Neutrophil (primary cell): ENCODE measurements around the gene RPL27.

Experiments used
- H3K27ac ChIP-seq: fragments of 200-600 bp; sonication (generic); 2 replicates; pipeline ENCODE4 v1.5.1; 2016; ENCODE audit warnings: mild to moderate bottlenecking, moderate library complexity
- H3K27me3 ChIP-seq: fragments of 200-600 bp; sonication (generic); 2 replicates; pipeline ENCODE4 v1.6.0; 2016; ENCODE audit warnings: mild to moderate bottlenecking
- H3K36me3 ChIP-seq: fragments of 200-600 bp; sonication (generic); 2 replicates; pipeline ENCODE4 v1.5.1; 2017
- H3K4me1 ChIP-seq, 2 experiments: fragments of 200-600 bp in 1 of 2; sonication (generic) in 1 of 2; 1 replicate in 1 of 2; 2 replicates in 1 of 2; pipeline versions ENCODE4 v1.5.1 to v1.6.1; 2013 to 2016; ENCODE audit warnings: low read depth in 1 of 2, low read length in 1 of 2, mild to moderate bottlenecking in 1 of 2, moderate library complexity in 1 of 2; ENCODE audit not compliant: control insufficient read depth in 1 of 2, insufficient read depth in 1 of 2
- H3K4me3 ChIP-seq, 2 experiments: fragments of 200-600 bp in 1 of 2; sonication (generic) in 1 of 2; 1 replicate in 1 of 2; 2 replicates in 1 of 2; pipeline ENCODE4 v1.5.1; 2013 to 2016; ENCODE audit warnings: low read depth in 1 of 2, low read length in 1 of 2, mild to moderate bottlenecking in 1 of 2, moderate library complexity in 1 of 2
- H3K9me3 ChIP-seq: fragments of 200-600 bp; sonication (generic); 2 replicates; pipeline ENCODE4 v1.5.1; 2016
- TF ChIP-seq, protein P1 (sequence below): fragments of 200-600 bp; sonication (generic); IDR thresholded peaks from 2 replicates; pipeline ENCODE4 v1.5.1; 2016; ENCODE audit warnings: antibody characterized with exemption

Gene RPL27

DNA sequence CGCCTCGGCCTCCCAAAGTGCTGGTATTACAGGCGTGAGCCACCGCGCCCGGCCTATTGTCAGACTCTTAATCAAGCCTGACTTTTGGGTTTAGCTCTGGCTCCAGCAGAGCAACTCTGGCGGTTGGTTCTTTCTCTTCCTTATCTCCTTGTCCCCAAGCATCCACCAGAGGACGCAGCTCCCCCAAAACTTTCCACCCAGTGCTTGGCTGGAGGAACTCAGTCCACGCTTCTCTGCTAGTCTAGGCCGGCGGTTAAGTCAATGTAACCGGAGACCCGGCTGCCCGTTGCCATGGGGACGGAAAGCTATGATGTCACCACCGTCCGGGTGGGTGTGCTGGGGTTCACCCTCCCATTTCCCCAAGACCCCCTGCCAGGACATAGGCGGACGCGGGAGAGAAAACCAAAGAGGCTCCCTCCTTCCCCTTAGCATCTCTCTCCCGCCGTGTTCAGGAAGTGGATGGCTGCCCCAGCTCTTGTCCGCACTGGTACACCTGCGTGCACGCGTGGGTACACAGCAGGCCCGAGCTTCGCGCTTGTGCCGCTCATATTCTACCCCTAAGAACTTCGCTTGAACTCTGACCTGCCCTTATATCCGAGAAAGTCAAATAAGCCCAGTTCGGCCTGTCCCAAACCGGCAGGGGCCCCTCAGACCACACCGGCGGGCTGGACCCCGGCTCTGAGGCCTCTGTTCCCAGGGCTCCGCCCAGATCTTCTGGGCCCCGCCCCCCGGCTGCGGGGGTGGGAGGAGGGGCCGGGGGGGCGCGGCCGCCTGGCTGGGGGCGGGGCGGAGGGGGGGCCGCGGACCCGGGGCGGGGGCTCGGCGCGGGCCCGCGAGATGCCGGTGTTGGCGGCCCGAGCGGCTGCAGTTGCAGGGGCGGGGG is 26.4 kb downstream of the RPL27 start, which contains the start of gene RND2:
TSS of gene RND2 (plus strand) at position 825 of the 883 bp plus-strand sequence. CDS start 117 bp downstream, outside the sequence.
- peak within 1 kb of the TSS; percentile 63 for H3K4me3 ChIP-seq
- no peaks in the 10 kb centered on the region for H3K9me3 ChIP-seq
- H3K27ac ChIP-seq: peak within 1 kb of the TSS; percentile 59
- peaks cover 28% of the 10 kb centered on the region for H3K27me3 ChIP-seq
- no peaks in the 10 kb centered on the region for H3K36me3 ChIP-seq
- TF ChIP-seq, protein P1, sequence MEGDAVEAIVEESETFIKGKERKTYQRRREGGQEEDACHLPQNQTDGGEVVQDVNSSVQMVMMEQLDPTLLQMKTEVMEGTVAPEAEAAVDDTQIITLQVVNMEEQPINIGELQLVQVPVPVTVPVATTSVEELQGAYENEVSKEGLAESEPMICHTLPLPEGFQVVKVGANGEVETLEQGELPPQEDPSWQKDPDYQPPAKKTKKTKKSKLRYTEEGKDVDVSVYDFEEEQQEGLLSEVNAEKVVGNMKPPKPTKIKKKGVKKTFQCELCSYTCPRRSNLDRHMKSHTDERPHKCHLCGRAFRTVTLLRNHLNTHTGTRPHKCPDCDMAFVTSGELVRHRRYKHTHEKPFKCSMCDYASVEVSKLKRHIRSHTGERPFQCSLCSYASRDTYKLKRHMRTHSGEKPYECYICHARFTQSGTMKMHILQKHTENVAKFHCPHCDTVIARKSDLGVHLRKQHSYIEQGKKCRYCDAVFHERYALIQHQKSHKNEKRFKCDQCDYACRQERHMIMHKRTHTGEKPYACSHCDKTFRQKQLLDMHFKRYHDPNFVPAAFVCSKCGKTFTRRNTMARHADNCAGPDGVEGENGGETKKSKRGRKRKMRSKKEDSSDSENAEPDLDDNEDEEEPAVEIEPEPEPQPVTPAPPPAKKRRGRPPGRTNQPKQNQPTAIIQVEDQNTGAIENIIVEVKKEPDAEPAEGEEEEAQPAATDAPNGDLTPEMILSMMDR: peak; percentile 14
- peaks cover 40 to 42% of the 10 kb centered on the region in 2 experiments for H3K4me1 ChIP-seq

GRCh38 chr17:43025290-43025657 is 27.1 kb downstream of the RPL27 start:
- Histone ChIP-seq H3K36me3 (no peaks in the 10 kb centered on the region), H3K27ac (no peak overlapping the region), H3K9me3 (no peaks in the 10 kb centered on the region), H3K27me3 (peaks cover 28% of the 10 kb centered on the region), H3K4me3 (peak overlapping the region in 1 of 2 experiments; percentile 63), H3K4me1 (peaks cover 34 to 36% of the 10 kb centered on the region in 2 experiments)
- TF ChIP-seq, protein P1: no peak

GRCh38 chr17:43025766-43026537 is 27.7 kb downstream of the RPL27 start:
- TF ChIP-seq, protein P1: no peak
- no peak overlapping the region for H3K4me3 ChIP-seq
- peaks cover 28 to 29% of the 10 kb centered on the region in 2 experiments for H3K4me1 ChIP-seq

GRCh38 chr17:43026595-43026994 is 28.4 kb downstream of the RPL27 start:
- no peak overlapping the region for H3K27ac ChIP-seq
- peaks cover 22 to 24% of the 10 kb centered on the region in 2 experiments for H3K4me1 ChIP-seq
- H3K27me3 ChIP-seq: peaks cover 28% of the 10 kb centered on the region
- no peak overlapping the region for H3K4me3 ChIP-seq
- H3K9me3 ChIP-seq: no peaks in the 10 kb centered on the region
- no peaks in the 10 kb centered on the region for H3K36me3 ChIP-seq
- TF ChIP-seq, protein P1: no peak

More at GRCh38 chr17:43025766-43026537, 27.7 kb downstream of the RPL27 start:
- Histone ChIP-seq H3K27ac (no peak overlapping the region), H3K27me3 (peaks cover 28% of the 10 kb centered on the region), H3K9me3 (no peaks in the 10 kb centered on the region), H3K36me3 (no peaks in the 10 kb centered on the region)

DNA sequence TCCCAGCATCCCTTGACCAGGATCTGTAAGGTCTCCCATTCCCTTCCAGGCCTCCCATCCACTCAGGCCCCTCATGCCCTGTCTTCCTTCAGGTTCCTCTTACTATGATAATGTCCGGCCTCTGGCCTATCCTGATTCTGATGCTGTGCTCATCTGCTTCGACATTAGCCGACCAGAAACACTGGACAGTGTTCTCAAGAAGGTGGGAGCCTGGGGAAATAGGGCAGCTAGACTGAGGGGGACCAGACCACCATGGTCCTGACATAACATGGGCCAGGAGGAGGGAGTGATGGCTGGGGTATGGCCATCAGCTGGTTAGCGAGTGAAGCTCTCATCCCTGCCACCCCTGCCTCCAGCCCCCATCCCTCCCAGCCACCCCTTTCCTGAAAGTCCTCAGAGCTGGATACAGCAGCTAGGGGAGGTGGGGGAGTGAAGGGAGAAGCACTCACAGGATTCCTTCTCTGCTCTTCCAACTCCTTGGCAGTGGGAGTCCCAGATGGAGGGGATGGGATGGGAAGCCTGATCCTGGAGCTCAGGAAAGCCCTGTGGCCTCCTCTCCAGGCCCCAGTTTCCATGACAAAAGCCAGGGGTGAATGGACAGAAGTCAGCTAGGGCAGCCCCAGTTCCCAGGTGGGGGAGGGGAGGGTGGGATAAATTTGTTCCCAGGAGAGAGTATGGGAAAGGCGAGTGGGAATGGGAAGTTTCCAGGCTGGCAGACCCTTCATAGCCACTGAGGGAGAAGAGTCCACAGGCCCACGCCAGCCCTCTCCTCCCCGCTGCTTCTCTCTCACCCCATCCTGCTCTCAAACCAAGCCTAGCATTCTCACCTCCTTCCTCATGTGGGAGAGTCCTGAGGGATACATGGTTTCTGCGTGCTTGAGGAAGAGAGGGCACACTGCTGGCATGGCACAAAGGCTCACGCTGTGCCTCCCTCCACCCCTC is 29.1 kb downstream of the RPL27 start:
- H3K9me3 ChIP-seq: no peaks in the 10 kb centered on the region
- no peak overlapping the region for H3K27ac ChIP-seq
- TF ChIP-seq, protein P1: no peak
- H3K27me3 ChIP-seq: peaks cover 28% of the 10 kb centered on the region
- H3K4me3 ChIP-seq: no peak overlapping the region
- no peaks in the 10 kb centered on the region for H3K36me3 ChIP-seq
- peaks cover 19 to 20% of the 10 kb centered on the region in 2 experiments for H3K4me1 ChIP-seq
